Uterus (tissue), 4 donors: ENCODE results near the gene SHISAL1. TPM values are rescaled to one million over a fixed set of nuclear protein-coding genes. Genes with fewer than 3 reads are reported as not detected.

ENCODE experiments used
- DNase-seq, 2 donors: peaks; one replicate each; pipeline ENCODE4 v3.0.0-alpha.2; 2019 to 2020
- H3K27ac ChIP-seq, 2 donors: fragments of 200-600 bp; sonication (generic); 1 replicate in 1 of 2; 2 replicates in 1 of 2; pipeline ENCODE4 v1.5.1; 2016 to 2018
- H3K27me3 ChIP-seq, 2 donors: fragments of 200-600 bp; sonication (generic); one replicate each; pipeline ENCODE4 v1.5.1; 2018 to 2019; ENCODE audit warnings: control low read depth in 1 of 2
- H3K36me3 ChIP-seq, 2 donors: fragments of 200-600 bp; sonication (generic); one replicate each; pipeline ENCODE4 v1.5.1; 2019; ENCODE audit warnings: control low read depth in 1 of 2
- H3K4me1 ChIP-seq, 2 donors: fragments of 200-600 bp; sonication (generic); one replicate each; pipeline ENCODE4 v1.5.1; 2018 to 2019; ENCODE audit warnings: control low read depth in 1 of 2
- H3K4me3 ChIP-seq, 2 donors: fragments of 200-600 bp; sonication (generic); 1 replicate in 1 of 2; 2 replicates in 1 of 2; pipeline ENCODE4 v1.5.1; 2018 to 2019; ENCODE audit warnings: mild to moderate bottlenecking in 1 of 2
- H3K9me3 ChIP-seq, 2 donors: fragments of 200-600 bp; sonication (generic); one replicate each; pipeline ENCODE4 v1.5.1; 2019; ENCODE audit warnings: control low read depth in 1 of 2
- CTCF ChIP-seq, 4 experiments: fragments of 200-600 bp in 2 of 4; fragments of 450-650 bp in 2 of 4; sonication (generic) in 2 of 4; IDR thresholded peaks; one replicate each; pipeline ENCODE4 v1.5.1; 2016 to 2019; ENCODE audit warnings: antibody characterized with exemption in 4 of 4, mild to moderate bottlenecking in 2 of 4, moderate library complexity in 1 of 4
- POLR2A ChIP-seq, 2 donors: fragments of 450-650 bp; IDR thresholded peaks; one replicate each; pipeline ENCODE4 v1.6.1; 2016; ENCODE audit warnings: antibody characterized with exemption in 2 of 2, mild to moderate bottlenecking in 1 of 2, moderate library complexity in 1 of 2
- intact Hi-C: fragments of 100-400 bp; cut with DNase I; formaldehyde crosslinking; loops from one replicate; pipeline ENCODE4 v1.15.1; 2023; ENCODE audit warnings: low total_unique reads
- total RNA-seq, 4 donors: library from RNA; depleted of rRNA in 3 of 4; stranded (reverse); fragments of >200 nt in 3 of 4; gene quantifications; one replicate each; pipeline versions ENCODE4 v1.1.0 to v1.2.4, GENCODE V29; 2014 to 2023
- donor health status: DM: yes; HTN: yes; CAD: no.

The SHISAL1 gene
- total RNA-seq = 10 to 100 TPM in 2 of 4 donors, 1 to 10 TPM in 2; 4.7 to 44.2 (median 22.9) TPM

GRCh38 chr22:44312766-44313165 is at the start of gene SHISAL1:
TSS of gene SHISAL1 (minus strand) at chr22:44312951. CDS start at chr22:44300945, 12,006 bp downstream.
- intact Hi-C loops = no loop called here
- H3K4me3 ChIP-seq = peak within 1 kb of the TSS; percentile 31 to 48
- peak; percentile 67 to 81 for DNase-seq
- H3K27me3 ChIP-seq = no peaks in the 10 kb centered on the region
- H3K27ac ChIP-seq = peak within 1 kb of the TSS; percentile 93 to 99
- TF ChIP-seq POLR2A (IDR thresholded peaks at IDR 0.05) (peak in 1 of 2 donors; percentile 14), CTCF (IDR thresholded peaks at IDR 0.05) (no peak)
- no peaks in the 10 kb centered on the region for H3K36me3 ChIP-seq
- H3K9me3 ChIP-seq = no peaks in the 10 kb centered on the region
- peaks cover 14 to 25% of the 10 kb centered on the region in 2 donors for H3K4me1 ChIP-seq

GRCh38 chr22:44361391-44362126 is 48.8 kb upstream of the SHISAL1 start:
- H3K4me3 ChIP-seq = no peak overlapping the region
- intact Hi-C loops = no loop called here
- H3K4me1 ChIP-seq = peaks cover 10 to 12% of the 10 kb centered on the region in 2 donors
- H3K36me3 ChIP-seq = no peaks in the 10 kb centered on the region
- TF ChIP-seq CTCF (IDR thresholded peaks at IDR 0.05) (no peak), POLR2A (IDR thresholded peaks at IDR 0.05) (no peak)
- peak overlapping the region in 1 of 2 donors; percentile 54 for H3K27ac ChIP-seq
- H3K27me3 ChIP-seq = no peaks in the 10 kb centered on the region
- no peaks in the 10 kb centered on the region for H3K9me3 ChIP-seq
- peak in 1 of 2 donors; percentile 18 for DNase-seq

GRCh38 chr22:44360668-44361381 is 48.1 kb upstream of the SHISAL1 start:
- no peak overlapping the region for H3K4me3 ChIP-seq
- no peaks in the 10 kb centered on the region for H3K9me3 ChIP-seq
- H3K27me3 ChIP-seq = no peaks in the 10 kb centered on the region
- intact Hi-C loops = no loop called here
- TF ChIP-seq POLR2A (IDR thresholded peaks at IDR 0.05) (no peak), CTCF (IDR thresholded peaks at IDR 0.05) (peak in 2 of 4 experiments; percentile 29 to 42)
- peak overlapping the region; percentile 54 to 91 for H3K27ac ChIP-seq
- no peaks in the 10 kb centered on the region for H3K36me3 ChIP-seq
- peaks cover 10 to 12% of the 10 kb centered on the region in 2 donors for H3K4me1 ChIP-seq
- peak in 1 of 2 donors; percentile 41 for DNase-seq

GRCh38 chr22:44360306-44360667 is 47.5 kb upstream of the SHISAL1 start:
- no peak overlapping the region for H3K4me3 ChIP-seq
- intact Hi-C loops = no loop called here
- no peaks in the 10 kb centered on the region for H3K27me3 ChIP-seq
- peaks cover 10 to 12% of the 10 kb centered on the region in 2 donors for H3K4me1 ChIP-seq
- DNase-seq = no peak
- no peaks in the 10 kb centered on the region for H3K9me3 ChIP-seq
- H3K27ac ChIP-seq = peak overlapping the region; percentile 54 to 91
- TF ChIP-seq POLR2A (IDR thresholded peaks at IDR 0.05) (no peak), CTCF (IDR thresholded peaks at IDR 0.05) (no peak)
- H3K36me3 ChIP-seq = no peaks in the 10 kb centered on the region
